Astrocyte of the spinal cord (primary cell): ENCODE results near the gene EPB41.
"Not testable (repeated sequence)": the region's sequence is repeated elsewhere in the genome, so short reads cannot be mapped to it uniquely, and the experiment has no call there.

Source experiments
- DNase-seq: peaks from one replicate; pipeline ENCODE4 v3.0.0; 2011; ENCODE audit warnings: low read depth, low spot score
- H3K4me3 ChIP-seq: 2 replicates; pipeline ENCODE4 v1.5.1; 2011; ENCODE audit warnings: low read depth, mild to moderate bottlenecking, low read length, moderate library complexity
- CTCF ChIP-seq: IDR thresholded peaks from 2 replicates; pipeline ENCODE4 v1.5.1; 2012; ENCODE audit warnings: low read depth, mild to moderate bottlenecking, low read length, inconsistent platforms
- in situ Hi-C: cut with HindIII; loops from 2 replicates; pipeline ENCODE4 v1.10.0; 2017; ENCODE audit warnings: low sequenced_read_pairs

The EPB41 gene

DNA sequence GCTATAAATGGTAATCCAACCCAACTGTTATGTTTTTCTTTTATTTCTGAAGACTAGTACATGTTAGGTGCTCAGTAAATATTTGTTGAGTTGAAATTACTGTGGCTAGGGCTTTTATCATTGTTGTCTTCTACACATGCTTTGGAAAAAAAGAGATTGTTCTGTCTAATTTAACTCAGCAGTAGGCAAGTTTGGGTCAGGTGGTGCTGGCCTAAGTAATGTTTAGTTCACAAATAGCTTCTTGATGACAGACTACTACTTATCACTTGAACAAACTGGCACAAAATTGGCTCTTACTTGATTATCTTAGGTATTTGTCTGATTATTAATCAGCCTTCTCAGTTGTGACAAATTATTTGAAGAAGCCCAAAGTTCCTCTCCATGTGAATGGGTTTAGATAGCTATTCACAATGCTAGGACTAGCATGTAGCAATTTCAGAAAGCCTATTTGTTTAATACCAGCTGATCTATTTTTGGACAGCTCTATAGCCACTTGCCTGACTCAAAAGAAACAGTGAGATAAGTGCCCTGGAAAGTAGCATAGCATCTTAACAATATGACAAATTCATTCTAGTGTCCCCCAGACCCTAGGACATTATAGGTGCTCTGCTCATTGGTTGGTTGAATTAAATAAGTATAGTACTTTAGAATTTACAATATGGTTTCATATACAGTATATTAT, 176.7 kb downstream of the EPB41 start:
- no peak for TF ChIP-seq CTCF

DNA sequence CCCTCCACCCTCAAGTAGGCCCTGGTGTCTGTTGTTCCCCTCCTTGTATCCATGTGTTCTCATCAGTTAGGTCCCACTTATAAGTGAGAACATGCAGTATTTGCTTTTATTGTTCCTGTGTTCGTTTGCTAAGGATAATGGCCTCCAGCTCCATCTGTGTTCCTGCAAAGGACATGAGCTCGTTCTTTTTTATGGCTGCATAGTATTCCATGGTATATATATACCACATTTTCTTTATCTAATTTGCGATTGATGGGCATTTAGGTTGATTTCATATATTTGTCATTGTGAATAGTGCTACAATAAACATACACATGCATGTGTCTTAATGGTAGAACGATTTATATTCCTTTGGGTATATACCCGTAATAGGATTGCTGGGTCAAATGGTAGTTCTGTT, 178.3 kb downstream of the EPB41 start:
- in situ Hi-C loops, DNase-seq, H3K4me3 ChIP-seq: not testable (repeated sequence)

More for the DNA sequence above, 176.7 kb downstream of the EPB41 start:
- DNase-seq, result no peak
- in situ Hi-C loops, result no loop called here
- H3K4me3 ChIP-seq, result no peak overlapping the region

- in situ Hi-C loops, result no loop called here
- no peak for TF ChIP-seq CTCF
- DNase-seq, result no peak
- no peak overlapping the region for H3K4me3 ChIP-seq
Observed at GRCh38 chr1:29094433-29094832, 180.1 kb downstream of the EPB41 start.

DNA sequence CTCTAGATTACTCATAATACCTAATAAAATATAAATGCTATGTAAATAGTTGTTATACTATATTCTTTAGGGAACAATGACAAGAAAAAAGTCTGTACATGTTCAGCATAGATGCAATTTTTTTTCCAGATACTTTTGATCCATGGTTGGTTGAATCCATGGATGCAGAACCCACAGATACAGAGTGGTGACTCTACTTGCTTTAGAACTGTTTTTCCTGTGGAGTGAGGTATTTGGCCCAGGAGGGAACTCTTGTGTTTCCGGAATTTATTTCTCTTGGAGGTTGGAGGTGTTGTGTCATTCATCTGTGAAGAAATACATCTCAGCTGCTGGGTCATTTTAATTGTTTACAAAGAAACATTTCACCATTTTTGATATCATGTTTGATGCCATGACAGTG, 180.6 kb downstream of the EPB41 start:
- no peak for TF ChIP-seq CTCF
- in situ Hi-C loops, result no loop called here
- DNase-seq, result no peak
- no peak overlapping the region for H3K4me3 ChIP-seq

GRCh38 chr1:29096231-29096886, 182.0 kb downstream of the EPB41 start:
- in situ Hi-C loops, result no loop called here
- no peak for DNase-seq
- H3K4me3 ChIP-seq, result no peak overlapping the region
- TF ChIP-seq CTCF, result no peak

DNA sequence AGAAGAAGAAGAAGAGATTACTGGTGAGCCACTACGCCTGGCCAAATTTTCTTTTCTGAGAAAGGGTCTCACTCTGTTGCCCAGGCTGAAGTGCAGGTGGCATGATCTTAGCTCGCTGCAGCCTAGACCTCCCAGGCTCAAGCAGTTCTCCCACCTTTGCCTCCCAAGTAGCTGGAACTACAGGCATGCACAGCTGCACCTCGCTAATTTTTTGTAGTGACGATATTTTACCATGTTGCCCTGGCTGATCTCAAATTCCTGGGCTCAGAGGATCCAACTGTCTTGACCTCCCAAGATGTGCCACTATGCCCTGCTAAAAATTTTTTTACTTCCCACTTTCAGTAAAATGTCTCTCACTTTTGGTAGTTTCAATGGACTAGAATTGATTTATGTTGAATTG, 184.9 kb downstream of the EPB41 start:
- TF ChIP-seq CTCF, result no peak
- DNase-seq, result no peak
- in situ Hi-C loops, result no loop called here
- H3K4me3 ChIP-seq, result no peak overlapping the region

- DNase-seq, result no peak
- no peak overlapping the region for H3K4me3 ChIP-seq
- in situ Hi-C loops, result no loop called here
- no peak for TF ChIP-seq CTCF
Observed at GRCh38 chr1:29100487-29100886, 186.1 kb downstream of the EPB41 start.
